ENCODE results near the gene CNIH4.
"Not testable (repeated sequence)": the region's sequence is repeated elsewhere in the genome, so short reads cannot be mapped to it uniquely, and the experiment has no call there.

Gene CNIH4

DNA sequence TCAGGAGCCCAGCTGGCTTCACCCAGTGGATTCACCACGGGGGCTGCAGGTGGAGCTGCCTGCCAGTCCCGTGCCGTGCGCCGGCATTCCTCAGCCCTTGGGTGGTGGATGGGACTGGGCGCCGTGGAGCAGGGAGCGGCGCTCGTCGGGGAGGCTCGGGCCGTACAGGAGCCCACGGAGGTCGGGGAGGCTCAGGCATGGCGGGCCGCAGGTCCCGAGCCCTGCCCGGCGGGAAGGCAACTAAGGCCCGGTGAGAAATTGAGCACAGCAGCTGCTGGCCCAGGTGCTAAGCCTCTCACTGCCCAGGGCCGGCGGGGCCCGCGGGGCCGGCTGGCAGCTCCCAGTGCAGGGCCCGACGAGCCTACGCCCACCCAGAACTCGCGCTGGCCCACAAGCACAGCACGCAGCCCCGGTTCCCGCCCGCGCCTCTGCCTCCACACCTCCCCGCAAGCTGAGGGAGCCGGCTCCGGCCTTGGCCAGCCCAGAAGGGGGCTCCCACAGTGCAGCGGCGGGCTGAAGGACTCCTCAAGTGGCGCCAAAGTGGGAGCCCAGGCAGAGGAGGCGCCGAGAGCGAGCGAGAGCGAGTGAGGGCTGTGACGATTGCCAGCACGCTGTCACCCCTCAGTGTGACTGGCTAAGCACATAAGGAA is 4.1 kb upstream of the CNIH4 start:
- not testable (repeated sequence) for DNase-seq

DNA sequence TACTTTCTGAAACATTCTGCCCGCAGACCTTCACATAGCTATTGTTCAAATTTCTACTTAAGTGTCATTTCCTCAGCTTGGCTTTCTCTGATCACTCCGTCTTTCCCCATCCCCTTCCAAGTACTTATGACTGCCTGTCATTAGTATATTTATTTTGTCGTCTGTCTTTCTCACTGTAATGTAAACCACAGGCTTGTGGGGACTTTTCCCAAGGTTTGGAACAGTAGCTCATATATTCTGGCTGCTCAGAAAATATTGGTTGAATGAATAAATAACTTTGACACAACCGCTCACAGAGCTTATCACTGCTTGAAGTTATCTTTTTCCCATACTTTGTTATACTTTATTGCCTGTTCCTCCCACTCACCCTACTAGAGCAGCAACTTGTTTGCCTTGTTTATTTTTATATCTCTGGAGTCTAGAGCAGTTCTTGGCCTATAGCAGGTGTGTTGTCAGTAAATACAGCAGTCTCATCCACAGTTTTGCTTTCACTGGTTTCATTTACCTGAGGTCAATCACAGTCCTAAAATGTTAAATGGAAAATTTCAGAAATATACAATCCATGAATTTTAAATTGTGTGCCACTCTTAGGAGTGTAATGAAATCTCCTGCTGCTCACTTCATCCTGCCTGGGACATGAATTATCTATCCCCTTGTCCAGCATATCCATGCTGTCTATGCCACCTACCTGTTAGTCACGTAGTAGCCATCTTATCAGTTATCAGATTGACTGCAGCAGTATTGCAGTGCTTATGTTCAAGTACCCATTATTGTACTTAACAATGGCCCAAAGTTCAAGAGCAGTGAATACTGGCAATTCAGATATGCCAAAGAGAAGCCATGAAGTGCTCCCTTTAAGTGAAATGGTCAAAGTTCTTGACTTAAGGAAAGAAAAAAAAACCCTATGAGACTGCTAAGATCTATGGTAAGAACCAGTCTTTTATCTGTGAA is 2.4 kb upstream of the CNIH4 start:
- DNase-seq = no peak

DNA sequence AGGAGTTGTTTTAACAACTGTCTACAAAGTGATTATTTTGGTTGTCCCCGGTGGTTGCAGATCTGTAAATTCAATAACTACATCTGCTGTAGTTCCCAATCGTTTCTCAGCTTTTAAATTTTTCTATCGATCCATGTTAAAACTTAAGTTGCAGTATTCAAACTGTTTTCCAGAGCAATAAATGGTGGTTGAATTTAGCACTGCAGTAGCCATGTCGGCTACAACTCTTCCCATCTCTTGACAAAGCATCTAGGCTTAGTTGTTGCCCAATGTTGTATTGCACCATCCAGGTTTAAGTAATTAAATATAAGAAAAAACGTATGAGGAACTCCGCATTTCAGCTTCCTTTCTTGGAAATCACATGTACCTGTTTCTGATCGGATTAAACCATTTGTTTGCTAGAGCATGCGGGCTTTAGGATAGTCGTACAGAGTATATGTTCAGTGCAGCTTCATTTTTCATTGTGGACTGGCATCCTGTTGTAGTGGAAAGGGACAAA is 996 bp downstream of the CNIH4 start:
- no peak for DNase-seq

DNA sequence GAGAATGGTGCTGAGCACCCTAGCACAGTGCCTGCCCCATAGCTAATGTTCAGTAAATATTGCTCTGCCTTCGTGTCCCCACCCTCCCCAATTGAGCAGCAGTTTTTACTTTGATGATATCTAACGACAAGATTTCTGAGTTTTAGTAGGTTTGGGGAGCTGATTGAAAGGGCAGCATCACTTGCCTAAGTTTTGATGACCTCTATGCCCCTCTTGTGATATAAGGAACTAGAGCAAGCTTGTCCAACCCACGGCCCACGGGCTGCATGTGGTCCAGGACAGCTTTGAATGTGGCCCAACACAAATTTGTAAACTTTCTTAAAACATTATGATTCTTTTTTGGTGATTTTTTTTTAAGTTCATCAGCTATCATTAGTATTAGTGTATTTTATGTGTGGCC is 1.6 kb downstream of the CNIH4 start:
- DNase-seq = no peak

DNA sequence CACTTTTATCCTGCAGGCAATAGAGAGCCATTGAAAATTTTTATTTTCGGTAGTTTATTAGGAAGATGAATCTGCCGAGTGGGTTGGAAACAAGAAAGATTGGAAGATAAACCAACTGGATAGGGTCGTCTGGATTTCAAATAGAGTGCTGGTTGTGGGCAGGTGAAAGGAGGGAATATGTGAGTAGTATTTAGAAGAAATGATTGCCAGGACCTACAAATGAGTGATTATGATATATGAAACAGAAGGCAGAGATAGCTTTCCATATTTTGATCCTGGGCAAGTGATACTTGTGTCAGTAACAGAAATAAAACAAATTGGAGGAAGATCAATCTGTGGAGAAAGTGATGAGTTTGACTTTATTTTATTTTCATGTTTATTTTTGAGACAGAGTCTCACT is 2.5 kb downstream of the CNIH4 start:
- no peak for DNase-seq

DNA sequence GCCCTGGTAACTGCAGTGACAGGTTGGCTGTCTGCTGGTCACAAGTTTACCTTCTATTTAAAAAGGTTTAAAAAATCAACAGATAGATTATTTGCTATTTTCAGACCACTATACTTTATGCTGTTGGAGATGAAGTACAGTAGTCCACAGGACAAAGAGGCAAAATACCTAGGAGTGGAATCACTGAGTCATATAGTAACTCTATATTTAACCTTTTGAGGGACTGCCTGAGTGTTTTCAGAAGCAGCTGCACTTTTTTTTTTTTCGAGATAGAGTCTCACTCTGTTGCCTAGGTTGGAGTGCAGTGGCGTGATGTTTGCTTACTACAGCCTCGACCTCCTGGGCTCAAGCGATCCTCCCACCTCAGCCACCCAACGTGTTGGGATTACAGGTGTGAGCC is 11.7 kb downstream of the CNIH4 start:
- DNase-seq = no peak

DNA sequence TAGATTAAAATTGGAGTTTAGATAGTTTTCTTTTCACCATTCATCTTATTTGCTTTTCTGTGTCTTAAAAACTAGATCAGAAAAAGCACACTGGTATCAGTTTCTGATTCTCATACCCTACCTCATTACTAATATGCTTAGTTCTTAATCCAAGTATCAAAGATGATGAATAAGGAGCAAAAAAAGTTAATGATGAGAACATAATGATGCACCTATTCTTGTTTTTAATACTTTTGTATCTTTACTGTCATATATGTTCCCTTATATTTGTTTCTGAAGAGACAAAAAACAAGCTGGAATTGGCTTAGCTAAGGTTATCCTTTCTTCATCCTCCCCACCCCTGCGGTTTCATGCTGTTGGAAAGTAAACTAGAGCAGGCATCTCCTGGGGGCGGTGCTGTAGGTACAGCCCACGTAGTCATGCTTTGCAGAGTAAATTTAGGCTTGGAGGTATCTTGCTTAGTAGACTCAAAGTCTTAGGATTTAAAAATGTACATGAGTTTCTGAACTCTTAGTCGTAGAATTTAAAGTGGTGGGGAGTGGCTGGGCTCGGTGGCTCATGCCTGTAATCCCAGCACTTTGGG is 16.4 kb downstream of the CNIH4 start:
- no peak for DNase-seq

DNA sequence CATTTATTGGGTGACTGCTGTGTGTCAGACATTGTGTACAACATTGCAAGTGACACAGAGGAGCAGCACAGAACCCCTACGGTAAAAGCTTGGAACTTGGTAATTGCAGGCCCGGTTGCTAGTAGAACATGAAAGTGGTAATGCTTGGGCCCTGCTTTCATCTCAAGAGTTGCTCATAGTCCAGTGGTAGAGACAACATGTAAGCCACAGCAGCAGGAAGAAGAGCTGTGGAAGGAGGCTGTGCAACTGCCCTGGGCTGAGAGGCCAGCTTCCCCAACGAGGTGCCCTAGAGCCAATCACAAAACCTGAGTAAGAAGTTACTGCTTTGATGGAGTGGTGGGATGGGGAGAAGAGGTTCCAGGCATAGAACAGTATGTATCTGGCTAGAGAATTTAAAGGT is 18.4 kb downstream of the CNIH4 start:
- no peak for DNase-seq

DNA sequence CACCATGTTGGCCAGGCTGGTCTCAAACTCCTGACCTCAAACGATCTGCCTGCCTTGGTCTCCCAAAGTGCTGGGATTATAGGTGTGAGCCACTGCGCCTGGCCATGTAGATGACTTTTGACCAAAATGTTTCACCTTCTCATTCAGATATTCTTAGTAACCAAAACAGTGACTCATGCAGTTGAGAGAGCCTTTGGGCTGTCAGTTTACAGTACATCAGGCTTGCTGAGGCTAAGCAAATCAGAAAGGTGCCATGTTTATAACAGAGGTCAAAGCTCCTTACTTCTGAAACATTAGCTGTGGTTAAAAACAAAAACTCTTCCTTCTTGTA is 21.0 kb downstream of the CNIH4 start:
- DNase-seq = no peak

DNA sequence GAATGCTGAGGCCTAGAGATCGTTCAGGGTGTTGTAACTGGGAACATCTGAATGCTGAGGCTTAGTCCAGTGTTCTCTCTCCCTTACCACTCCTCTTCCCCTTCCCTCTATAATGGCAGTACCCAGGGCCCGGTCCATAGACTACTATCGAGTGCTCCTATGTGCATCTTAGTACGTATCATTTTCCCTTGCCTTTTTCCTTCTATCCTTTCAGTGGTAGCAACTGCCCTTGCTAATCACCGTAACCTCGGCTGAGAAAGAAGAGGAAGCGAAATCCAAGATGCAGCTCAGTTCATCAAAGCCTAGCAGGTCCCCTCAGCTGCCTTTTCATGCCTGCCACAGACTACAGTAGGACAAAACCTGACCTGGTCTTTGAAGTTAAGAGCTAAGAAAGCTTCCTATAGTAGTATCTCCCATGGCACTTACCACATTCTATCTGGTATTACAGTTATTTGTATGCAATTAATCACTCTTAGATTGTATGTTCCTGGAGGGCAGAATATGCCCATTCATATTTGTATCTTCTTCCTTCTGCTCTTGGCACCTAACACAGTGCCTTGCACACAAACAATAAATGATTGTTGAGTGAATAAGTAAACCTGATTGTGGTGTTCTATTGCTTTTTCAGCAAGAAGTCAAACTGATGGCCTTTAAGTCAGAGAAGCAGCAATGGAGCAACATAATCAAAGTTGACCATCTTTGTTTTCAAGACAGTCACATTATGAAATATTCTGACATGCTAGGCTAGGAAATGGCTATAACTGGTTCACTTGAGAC is 22.4 kb downstream of the CNIH4 start:
- no peak for DNase-seq

DNA sequence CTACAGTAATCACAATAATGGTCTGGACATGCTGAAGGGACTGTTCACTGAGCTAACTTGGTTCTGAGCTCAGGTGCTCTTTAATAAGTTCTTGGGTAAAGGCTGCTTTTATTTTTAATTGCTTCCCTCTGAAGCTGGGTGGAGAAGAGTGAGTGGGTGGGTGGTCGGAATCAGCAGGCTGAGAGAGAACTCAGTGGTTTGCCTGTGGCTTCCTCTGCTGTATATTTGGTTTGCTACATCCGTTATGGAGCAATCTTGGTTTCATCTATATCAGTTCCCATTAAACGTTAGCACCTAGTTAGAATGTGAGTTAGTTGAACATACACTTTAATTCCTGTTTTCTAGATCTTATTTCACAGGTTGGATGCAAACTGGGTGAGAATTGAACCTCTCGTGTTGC is 23.3 kb downstream of the CNIH4 start:
- no peak for DNase-seq

DNA sequence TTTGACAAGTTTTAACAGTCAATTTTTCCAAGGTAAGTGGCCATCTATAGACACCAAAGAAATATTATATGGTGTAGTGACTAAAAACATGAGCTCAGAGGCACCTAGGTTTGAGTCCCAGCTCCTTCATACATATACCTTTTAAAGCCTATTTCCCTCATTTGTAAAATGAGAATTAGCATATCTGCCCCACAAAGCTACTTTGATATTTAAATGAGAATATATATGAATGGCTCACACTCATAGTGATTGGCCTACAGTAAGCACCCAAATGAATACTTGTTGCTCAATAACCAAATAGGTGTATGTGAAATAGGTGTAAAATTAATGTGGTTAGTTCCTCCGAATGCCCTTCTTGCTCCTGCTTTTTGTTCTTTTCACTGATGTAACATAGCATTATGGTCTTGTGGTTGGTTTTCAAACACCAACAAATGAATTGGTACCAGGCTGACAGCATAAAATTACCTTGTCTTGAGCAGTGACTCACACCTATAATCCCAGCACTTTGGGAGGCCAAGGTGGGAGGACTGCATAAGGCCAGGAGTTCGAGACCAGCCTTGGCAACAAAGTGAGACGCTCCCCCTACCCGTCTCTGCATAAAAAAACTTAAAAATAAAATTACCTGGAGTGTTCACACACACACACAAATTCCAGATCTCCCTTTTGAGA is 25.3 kb downstream of the CNIH4 start:
- no peak for DNase-seq

DNA sequence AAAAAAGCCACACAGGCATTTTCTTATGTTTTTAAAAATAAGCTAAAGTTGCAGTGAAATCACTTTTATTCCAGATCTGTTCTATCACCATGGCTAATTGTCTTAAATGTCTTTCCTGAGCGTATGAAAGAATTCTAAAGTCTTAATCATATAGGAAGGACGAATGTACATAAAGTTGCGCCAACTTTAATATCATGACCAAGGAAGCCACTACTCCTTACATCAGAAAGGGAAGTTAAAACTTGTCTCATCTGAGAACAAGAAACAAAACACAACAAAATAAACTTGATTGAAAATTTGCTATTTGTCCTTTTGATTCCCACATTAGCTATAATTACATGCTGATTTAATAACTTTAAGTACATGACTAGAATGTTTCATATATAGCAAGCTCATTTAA is 26.5 kb downstream of the CNIH4 start:
- DNase-seq = no peak

DNA sequence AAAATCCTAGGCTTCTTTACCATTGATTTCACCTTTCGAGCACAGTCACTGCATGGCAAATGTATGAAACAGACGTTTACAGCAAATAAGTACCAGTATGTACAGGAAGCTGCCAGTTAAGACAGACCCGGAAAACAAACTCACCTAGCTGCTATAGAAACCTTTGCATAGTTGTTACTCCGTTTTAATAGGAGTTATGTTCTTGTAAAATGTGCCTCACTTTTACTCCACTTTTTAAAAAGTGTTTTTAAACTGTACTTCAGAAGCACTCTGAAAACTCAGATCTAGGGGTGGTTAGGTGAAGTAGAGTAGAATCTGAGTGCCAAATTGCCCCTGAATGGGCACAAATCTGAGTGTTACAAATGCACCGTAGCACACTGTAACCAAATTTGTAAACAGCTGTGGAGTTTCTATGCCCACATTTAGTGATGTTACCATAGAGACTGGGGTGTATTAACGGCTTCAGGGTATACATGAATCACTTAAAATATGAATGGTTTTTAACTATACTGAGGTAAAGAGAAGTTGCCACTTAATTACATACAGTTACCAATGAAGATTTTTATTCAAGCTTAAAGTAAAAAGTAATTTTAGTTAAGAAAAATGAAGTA is 30.7 kb downstream of the CNIH4 start:
- no peak for DNase-seq

DNA sequence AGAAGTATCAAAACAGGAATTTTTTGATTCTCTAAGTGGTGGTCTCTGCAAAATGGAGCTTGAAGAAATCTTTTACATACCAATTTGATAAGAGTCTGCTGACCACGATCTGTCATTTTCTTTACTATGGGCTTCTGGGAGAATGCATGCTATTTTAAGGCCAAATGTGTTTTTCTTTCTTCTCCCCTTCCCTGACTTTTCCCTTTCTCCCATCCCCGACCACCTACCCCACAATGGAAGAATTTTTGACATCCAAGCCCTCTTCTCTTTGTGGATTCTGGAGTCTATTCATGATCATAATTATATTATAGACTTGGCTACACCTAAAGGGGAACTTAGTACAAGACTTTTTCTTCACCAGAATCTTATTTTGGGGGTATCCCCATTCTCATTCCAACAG is 31.3 kb downstream of the CNIH4 start:
- no peak for DNase-seq

DNA sequence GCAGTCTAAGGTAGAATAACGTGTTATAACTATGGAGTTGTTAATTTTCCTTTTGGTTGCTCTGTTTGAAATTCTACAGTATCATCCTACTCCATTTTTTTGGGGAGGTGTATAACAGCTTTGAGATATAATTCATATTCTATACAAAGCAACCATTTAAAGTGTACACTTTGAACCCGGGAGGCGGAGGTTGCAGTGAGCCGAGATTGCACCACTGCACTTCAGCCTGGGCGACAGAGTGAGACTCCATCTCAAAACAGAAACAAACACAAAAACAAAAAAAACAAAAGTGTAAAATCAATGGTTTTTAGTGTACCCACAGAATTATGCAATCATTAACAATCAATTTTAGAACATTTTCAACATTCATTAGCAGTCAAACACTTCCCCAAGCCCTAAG is 33.8 kb downstream of the CNIH4 start:
- no peak for DNase-seq

DNA sequence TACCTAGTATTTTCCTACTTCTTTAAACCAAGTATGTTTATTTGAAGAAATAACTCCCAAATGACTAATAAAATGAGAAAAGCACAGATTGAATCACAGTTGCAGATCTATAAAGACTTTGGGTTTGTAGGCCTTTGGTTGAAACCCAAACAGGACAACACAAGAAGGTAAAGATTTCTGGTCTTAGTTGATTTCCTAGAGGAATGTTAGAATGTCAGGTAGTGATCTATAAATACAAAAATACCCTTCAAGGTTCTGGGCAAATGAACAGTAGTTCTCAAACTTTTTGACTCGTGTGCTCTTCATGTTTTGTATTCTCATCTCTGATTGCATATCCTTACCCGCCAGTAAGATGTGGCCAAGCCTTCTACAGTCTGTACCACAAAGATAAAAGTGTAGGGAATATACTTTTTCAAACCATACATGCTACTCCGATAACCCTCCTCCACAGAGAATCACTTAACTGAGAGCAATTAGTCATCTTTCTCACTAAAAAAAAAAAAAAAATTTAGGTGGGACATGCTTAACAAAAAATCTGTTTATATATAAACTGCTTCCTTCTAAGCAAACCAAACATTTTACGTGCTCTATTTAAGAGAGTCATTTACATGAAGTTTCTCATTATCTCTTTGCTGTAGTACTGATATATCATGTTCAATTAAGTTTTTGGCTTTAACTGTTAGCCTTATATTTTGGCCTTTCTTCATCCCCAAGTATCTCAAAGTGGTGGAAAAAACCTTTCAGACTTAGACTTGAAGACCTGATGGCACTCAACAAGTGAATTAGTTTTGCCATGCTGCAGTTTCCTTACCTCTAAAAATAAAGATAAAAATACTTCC is 36.0 kb downstream of the CNIH4 start:
- DNase-seq = no peak

DNA sequence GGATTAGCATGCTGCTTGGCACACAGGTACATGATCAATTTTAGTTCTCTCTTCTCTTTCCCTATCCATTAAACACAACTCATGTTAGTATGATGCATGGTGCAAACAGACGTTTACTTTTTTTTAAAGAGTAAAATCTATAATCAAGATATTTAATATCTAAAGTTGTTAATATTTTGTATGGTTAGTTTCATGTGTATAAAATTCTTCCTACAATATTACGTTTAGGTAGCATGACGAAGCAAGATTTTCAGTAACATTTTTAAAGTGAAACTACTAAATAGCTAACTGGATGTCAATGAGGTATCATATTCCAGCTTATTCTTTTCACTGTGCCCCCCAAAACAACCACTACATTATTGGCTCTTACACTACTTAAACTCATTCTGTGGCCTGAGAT is 36.6 kb downstream of the CNIH4 start:
- no peak for DNase-seq

DNA sequence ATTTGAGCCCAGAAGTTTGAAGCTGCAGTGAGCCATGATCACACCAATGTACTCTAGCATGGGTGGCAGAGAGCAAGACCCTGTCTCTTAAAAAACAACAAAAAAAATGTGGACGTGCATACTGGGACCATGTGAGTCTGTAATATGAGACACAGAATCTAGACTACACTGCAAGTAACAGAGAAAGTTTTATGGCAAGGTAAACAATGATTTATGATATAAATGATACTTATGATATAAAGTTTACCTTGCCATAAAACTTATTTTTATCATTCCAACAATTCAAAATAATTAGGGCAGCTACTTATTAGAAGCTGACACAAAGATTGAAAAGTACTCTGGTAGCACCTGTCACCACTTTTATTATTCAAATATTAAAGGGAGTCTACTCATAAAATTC is 43.2 kb downstream of the CNIH4 start:
- no peak for DNase-seq

DNA sequence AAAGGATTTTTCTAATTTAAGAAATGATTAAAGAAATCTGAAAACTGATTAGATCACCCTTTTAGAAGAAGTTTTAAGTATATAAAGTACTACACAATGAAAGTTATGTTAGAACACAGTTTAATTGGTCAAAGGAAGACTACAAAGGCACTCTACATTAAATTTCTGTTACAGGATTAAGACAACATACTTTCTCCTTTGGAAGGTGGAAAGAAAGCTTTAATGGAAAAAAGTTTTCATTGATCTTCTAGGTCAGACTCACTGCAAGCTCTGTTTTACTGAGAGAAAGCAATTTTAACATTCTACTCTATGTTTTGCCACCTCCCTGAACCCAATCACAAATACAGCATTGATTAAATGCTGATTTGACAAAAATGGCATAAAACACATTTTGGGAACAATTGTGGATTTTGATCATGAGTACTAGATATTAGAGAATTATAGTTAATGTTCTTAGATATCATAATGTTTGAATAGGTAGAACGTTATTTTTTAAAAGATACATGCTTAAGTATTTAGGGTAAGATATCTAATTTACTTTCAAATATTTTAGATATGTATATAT is 45.9 kb downstream of the CNIH4 start:
- no peak for DNase-seq

All from activated CD4-positive, alpha-beta T cell treated with anti-CD3 and anti-CD28 coated beads for 1 hour (primary cell).